A673 (cell line): ENCODE measurements around the gene DUS2. TPM values are rescaled to one million over a fixed set of nuclear protein-coding genes. Genes with fewer than 3 reads are reported as not detected.

Source experiments
- BruUV-seq: library from RNA; stranded (reverse); fragments of 400-500 nt; replicated peaks from 2 replicates; lab custom pipeline; 2021; lab: Mats Ljungman, UMichigan
- CTCF ChIA-PET: fragments of 300-600 bp; sonication (Branson Sonifier 250); formaldehyde crosslinking; loops from one replicate; lab custom pipeline; 2022; ENCODE audit warnings: antibody characterized with exemption; lab: Charles Lee
- POLR2A ChIA-PET: fragments of 300-600 bp; sonication (Branson Sonifier 250); formaldehyde crosslinking; loops from one replicate; lab custom pipeline; 2022; ENCODE audit warnings: antibody characterized with exemption; ENCODE audit not compliant: low non-redundant PET; lab: Charles Lee
- DNase-seq: peaks from one replicate; pipeline ENCODE4 v3.0.0-alpha.2; 2015; ENCODE audit warnings: low spot score
- H3K27ac ChIP-seq: fragments of 200-600 bp; sonication (generic); 2 replicates; pipeline ENCODE4 v1.5.1; 2016; ENCODE audit warnings: mixed run types, low read depth, mild to moderate bottlenecking, mixed read lengths, antibody characterized with exemption, low read length; ENCODE audit not compliant: poor library complexity, severe bottlenecking
- H3K27me3 ChIP-seq: fragments of 200-600 bp; sonication (generic); replicated peaks from 2 replicates; pipeline ENCODE4 v1.6.1; 2017; ENCODE audit warnings: mixed run types, low read depth, mild to moderate bottlenecking, mixed read lengths, antibody characterized with exemption, low read length; ENCODE audit not compliant: insufficient read depth, poor library complexity
- H3K36me3 ChIP-seq: fragments of 200-600 bp; sonication (generic); 2 replicates; pipeline ENCODE4 v1.6.1; 2016; ENCODE audit warnings: mixed run types, mild to moderate bottlenecking, mixed read lengths, antibody characterized with exemption, low read length; ENCODE audit not compliant: insufficient read depth, poor library complexity, severe bottlenecking
- H3K4me1 ChIP-seq: fragments of 200-600 bp; sonication (generic); 2 replicates; pipeline ENCODE4 v1.6.1; 2017; ENCODE audit warnings: mixed run types, mild to moderate bottlenecking, mixed read lengths, antibody characterized with exemption, low read length; ENCODE audit not compliant: insufficient read depth, poor library complexity, severe bottlenecking
- H3K4me3 ChIP-seq: fragments of 200-600 bp; sonication (generic); 2 replicates; pipeline ENCODE4 v1.5.1; 2016; ENCODE audit warnings: low read depth, mixed run types, mild to moderate bottlenecking, mixed read lengths, low read length; ENCODE audit not compliant: poor library complexity, severe bottlenecking
- H3K9me3 ChIP-seq: fragments of 200-600 bp; sonication (generic); 2 replicates; pipeline ENCODE4 v1.6.1; 2016; ENCODE audit warnings: mixed run types, low read depth, mild to moderate bottlenecking, mixed read lengths, antibody characterized with exemption, low read length; ENCODE audit not compliant: poor library complexity, severe bottlenecking
- EZH2 ChIP-seq: fragments of 200-600 bp; sonication (generic); IDR thresholded peaks from 2 replicates; pipeline ENCODE4 v1.6.1; 2017; ENCODE audit warnings: borderline replicate concordance, low read depth, mild to moderate bottlenecking, mixed read lengths, antibody characterized with exemption, low read length; ENCODE audit not compliant: poor library complexity, severe bottlenecking
- intact Hi-C: fragments of 100-400 bp; cut with micrococcal nuclease; formaldehyde crosslinking; loops from one replicate; pipeline ENCODE4 v1.10.0; 2022; ENCODE audit not compliant: unreplicated experiment
- total RNA-seq: library from RNA; stranded (reverse); gene quantifications from 2 replicates; pipeline ENCODE4 v1.2.3, GENCODE V29; 2021
- TF ChIP-seq, protein P1 (sequence below): fragments of 300-800, 200-600 bp; sonication (generic); conservative IDR thresholded peaks from 2 replicates; pipeline ENCODE4 v1.5.1; 2017; ENCODE audit warnings: low read depth, mild to moderate bottlenecking, antibody characterized with exemption, low read length, moderate library complexity, mixed read lengths

DUS2 gene
- total RNA-seq, 1 experiment from 2014 or later: 19.7 TPM

DNA sequence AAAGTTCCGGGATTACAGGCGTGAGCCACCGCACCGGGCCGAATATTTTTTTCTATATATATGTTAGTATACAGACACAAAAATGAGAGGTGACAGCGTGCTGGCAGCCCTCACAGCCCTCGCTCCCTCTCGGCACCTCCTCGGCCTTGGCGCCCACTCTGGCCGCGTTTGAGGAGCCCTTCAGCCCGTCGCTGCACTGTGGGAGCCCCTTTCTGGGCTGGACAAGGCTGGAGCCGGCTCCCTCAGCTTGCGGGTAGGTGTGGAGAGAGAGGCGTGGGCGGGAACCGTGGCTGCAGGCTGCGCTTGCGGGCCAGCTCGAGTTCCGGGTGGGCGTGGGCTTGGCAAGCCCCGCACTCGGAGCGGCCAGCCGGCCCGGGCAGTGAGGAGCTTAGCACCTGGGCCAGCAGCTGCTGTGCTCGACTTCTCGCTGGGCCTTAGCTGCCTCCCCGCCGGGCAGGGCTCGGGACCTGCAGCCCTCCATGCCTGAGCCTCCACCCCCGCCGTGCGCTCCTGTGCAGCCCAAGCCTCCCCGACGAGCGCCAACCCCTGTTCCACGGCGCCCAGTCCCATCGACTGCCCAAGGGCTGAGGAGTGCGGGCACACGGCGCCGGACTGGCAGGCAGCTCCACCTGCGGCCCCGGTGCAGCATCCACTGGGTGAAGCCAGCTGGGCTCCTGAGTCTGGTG, 40.9 kb upstream of the DUS2 start:
- POLR2A ChIA-PET: no interaction called here
- CTCF ChIA-PET: interaction anchor here (0.6 kb wide), 1 partner anchor 252 kb away, joined by 4 read pairs; no protein-coding TSS in a partner anchor

DNA sequence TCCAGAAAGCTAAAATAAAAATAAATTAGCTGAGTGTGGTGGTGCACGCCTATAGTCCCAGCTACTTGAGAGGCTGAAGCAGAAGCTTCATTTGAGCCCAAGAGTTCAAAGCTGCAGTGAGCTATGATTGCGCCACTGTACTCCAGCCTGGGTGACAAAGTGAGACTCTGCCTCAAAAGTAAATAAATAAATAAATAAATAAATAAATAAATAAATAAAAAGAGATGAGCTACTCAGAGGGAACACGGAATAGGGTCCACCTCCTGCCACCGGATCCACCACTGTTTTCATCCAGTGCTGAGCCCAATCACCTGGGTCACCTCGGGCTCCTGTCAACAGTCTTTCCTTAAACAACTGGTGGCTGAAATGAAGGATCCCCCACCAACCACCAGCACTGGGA, 36.1 kb upstream of the DUS2 start:
- DNase-seq: no peak
- H3K4me3 ChIP-seq: no peak overlapping the region
- H3K36me3 ChIP-seq: no peaks in the 10 kb centered on the region
- no peak overlapping the region for H3K27ac ChIP-seq
- TF ChIP-seq, protein P1, sequence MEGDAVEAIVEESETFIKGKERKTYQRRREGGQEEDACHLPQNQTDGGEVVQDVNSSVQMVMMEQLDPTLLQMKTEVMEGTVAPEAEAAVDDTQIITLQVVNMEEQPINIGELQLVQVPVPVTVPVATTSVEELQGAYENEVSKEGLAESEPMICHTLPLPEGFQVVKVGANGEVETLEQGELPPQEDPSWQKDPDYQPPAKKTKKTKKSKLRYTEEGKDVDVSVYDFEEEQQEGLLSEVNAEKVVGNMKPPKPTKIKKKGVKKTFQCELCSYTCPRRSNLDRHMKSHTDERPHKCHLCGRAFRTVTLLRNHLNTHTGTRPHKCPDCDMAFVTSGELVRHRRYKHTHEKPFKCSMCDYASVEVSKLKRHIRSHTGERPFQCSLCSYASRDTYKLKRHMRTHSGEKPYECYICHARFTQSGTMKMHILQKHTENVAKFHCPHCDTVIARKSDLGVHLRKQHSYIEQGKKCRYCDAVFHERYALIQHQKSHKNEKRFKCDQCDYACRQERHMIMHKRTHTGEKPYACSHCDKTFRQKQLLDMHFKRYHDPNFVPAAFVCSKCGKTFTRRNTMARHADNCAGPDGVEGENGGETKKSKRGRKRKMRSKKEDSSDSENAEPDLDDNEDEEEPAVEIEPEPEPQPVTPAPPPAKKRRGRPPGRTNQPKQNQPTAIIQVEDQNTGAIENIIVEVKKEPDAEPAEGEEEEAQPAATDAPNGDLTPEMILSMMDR: no peak
- intact Hi-C loops: no loop called here
- H3K4me1 ChIP-seq: no peaks in the 10 kb centered on the region
- CTCF ChIA-PET: no interaction called here
- no peaks in the 10 kb centered on the region for H3K27me3 ChIP-seq
- no TSS peak for BruUV-seq
- no peaks in the 10 kb centered on the region for H3K9me3 ChIP-seq
- POLR2A ChIA-PET: no interaction called here

More for the DNA sequence above, 40.9 kb upstream of the DUS2 start:
- Histone ChIP-seq H3K4me1 (no peaks in the 10 kb centered on the region), H3K36me3 (no peaks in the 10 kb centered on the region), H3K27ac (no peak overlapping the region), H3K27me3 (no peaks in the 10 kb centered on the region), H3K4me3 (no peak overlapping the region), H3K9me3 (no peaks in the 10 kb centered on the region)
- intact Hi-C loops: no loop called here
- TF ChIP-seq EZH2: no peak
- TF ChIP-seq, protein P1: no peak
- BruUV-seq: no TSS peak
- no peak for DNase-seq

DNA sequence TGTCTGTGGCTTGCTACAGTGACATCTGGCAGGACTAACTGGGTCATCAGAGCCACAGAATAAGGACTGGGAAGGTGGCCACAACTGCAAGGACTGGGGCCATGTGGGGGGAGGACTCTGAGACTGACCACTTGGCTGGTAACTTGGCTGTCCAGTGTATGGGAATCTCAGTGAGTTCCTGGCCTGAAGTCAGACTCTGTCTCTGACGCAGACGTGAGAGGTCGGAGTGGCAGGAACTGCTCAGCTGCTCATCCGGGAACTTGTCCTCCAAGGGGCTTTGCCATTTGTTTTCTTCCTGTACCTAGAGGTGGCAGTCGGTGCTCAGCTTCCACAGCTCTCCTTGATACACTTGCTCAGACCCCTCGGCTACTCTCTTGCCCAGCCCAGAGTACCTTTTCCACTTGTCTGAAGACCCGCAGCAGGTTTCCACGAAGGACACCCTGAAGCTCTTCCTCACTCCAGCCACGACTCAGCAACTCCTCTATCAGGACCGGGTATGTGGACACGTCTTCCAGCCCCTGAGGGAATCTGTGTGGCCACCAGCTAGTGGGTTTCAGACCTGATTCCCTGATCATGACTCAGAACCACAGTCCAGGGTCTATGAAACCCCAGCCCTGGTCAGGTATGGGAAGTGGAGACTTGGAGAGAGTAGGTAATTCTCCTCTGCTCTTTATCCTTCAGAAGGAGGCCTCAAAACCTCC, 35.5 kb upstream of the DUS2 start:
- H3K36me3 ChIP-seq: no peaks in the 10 kb centered on the region
- no peaks in the 10 kb centered on the region for H3K9me3 ChIP-seq
- ChIA-PET CTCF (no interaction called here), POLR2A (no interaction called here)
- DNase-seq: no peak
- H3K4me3 ChIP-seq: no peak overlapping the region
- intact Hi-C loops: no loop called here
- H3K27me3 ChIP-seq: no peaks in the 10 kb centered on the region
- no TSS peak for BruUV-seq
- H3K27ac ChIP-seq: no peak overlapping the region
- TF ChIP-seq, protein P1: no peak
- no peak for TF ChIP-seq EZH2
- no peaks in the 10 kb centered on the region for H3K4me1 ChIP-seq
